Neural progenitor cell (in vitro differentiated cells): Measurements from ENCODE around the gene SCO2.

Experiments
- CTCF ChIP-seq: fragments of 200-600 bp; sonication (generic); IDR thresholded peaks from 2 replicates; pipeline ENCODE4 v1.5.1; 2017; ENCODE audit warnings: antibody characterized with exemption, mild to moderate bottlenecking
- EZH2 ChIP-seq: fragments of 200-600 bp; sonication (generic); IDR thresholded peaks from 2 replicates; pipeline ENCODE4 v1.6.1; 2017; ENCODE audit warnings: antibody characterized with exemption, mild to moderate bottlenecking, moderate library complexity
- EZH2phosphoT487 ChIP-seq: fragments of 200-600 bp; sonication (generic); IDR thresholded peaks from 2 replicates; pipeline ENCODE4 v1.6.1; 2017; ENCODE audit warnings: antibody characterized with exemption

- TF ChIP-seq EZH2phosphoT487 (no peak), EZH2 (no peak), CTCF (no peak)
Measured at GRCh38 chr22:50475652-50476002, 49.8 kb downstream of the SCO2 start.
